T-helper 17 cell (primary cell): ENCODE results near the gene CAMK1G. TPM values are rescaled to one million over a fixed set of nuclear protein-coding genes. Genes with fewer than 3 reads are reported as not detected.

Experiments used
- ATAC-seq: fragments of 150-1000 bp; cut with Tn5 transposase; 2 replicates; pipeline ENCODE4 v1.10.0; 2021; ENCODE audit warnings: mild to moderate bottlenecking, moderate library complexity
- DNase-seq, 3 donors: peaks; one replicate each; pipeline versions ENCODE4 v3.0.0 to v3.0.0-alpha.2; 2020 to 2021
- H3K9me3 ChIP-seq: one replicate; pipeline ENCODE4 v1.7.0; 2013; ENCODE audit warnings: low read length, mild to moderate bottlenecking; ENCODE audit not compliant: control insufficient read depth, poor library complexity, severe bottlenecking
- H3K27ac Mint-ChIP-seq: one replicate; pipeline ENCODE4 v1.8.0; 2022; ENCODE audit warnings: mild to moderate bottlenecking, moderate library complexity, mixed read lengths
- H3K27me3 Mint-ChIP-seq: one replicate; pipeline ENCODE4 v1.8.0; 2022; ENCODE audit warnings: mixed read lengths
- H3K36me3 Mint-ChIP-seq: one replicate; pipeline ENCODE4 v1.8.0; 2022; ENCODE audit warnings: low read depth, mixed read lengths
- H3K4me1 Mint-ChIP-seq: one replicate; pipeline ENCODE4 v1.8.0; 2022; ENCODE audit warnings: mild to moderate bottlenecking, mixed read lengths
- H3K4me3 Mint-ChIP-seq: one replicate; pipeline ENCODE4 v1.8.0; 2022; ENCODE audit warnings: mild to moderate bottlenecking, moderate library complexity, mixed read lengths
- total RNA-seq, 4 donors: library from RNA in 2 of 4; stranded (reverse) in 2 of 4; gene quantifications; one replicate each; pipeline ENCODE4 v1.2.3 and lab custom pipeline; 2022 to 2026

The CAMK1G gene
- total RNA-seq, 2 donors from 2014 or later = not detected

- ATAC-seq (no peak), DNase-seq (no peak)
- Mint-ChIP-seq H3K27me3 (no peaks in the 10 kb centered on the region), H3K4me1 (peaks cover 18% of the 10 kb centered on the region), H3K36me3 (no peaks in the 10 kb centered on the region), H3K27ac (no peak overlapping the region), H3K4me3 (no peak overlapping the region)
- no peaks in the 10 kb centered on the region for H3K9me3 ChIP-seq
Measured at GRCh38 chr1:209633335-209633997, 50.0 kb downstream of the CAMK1G start.

- Mint-ChIP-seq H3K4me1 (peaks cover 18% of the 10 kb centered on the region), H3K27me3 (no peaks in the 10 kb centered on the region), H3K4me3 (no peak overlapping the region), H3K27ac (no peak overlapping the region), H3K36me3 (no peaks in the 10 kb centered on the region)
- H3K9me3 ChIP-seq = no peaks in the 10 kb centered on the region
- DNase-seq (no peak), ATAC-seq (no peak)
Measured at GRCh38 chr1:209634005-209634737, 50.7 kb downstream of the CAMK1G start.

DNA sequence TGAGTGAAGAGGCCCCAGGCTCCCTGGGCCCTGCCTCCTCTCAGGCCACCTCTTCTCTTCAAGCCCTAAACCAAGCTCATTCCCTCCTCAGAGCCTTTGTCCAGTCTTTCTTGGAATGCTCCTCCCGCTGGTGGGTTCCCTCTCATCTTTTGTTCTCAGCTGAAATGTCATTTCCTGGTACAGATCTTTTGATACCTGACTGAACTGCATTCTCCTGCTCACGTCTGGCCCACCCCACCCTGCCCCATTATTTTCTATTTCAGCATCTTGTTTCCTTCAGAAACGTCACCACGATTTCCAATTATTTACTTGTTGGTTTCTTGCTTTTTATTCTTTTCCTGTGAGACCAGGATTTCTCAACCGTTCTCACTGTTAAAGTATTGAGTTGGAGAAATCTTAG is 52.3 kb downstream of the CAMK1G start:
- peaks cover 16% of the 10 kb centered on the region for H3K4me1 Mint-ChIP-seq
- no peaks in the 10 kb centered on the region for H3K27me3 Mint-ChIP-seq
- no peak overlapping the region for H3K4me3 Mint-ChIP-seq
- no peaks in the 10 kb centered on the region for H3K36me3 Mint-ChIP-seq
- DNase-seq (no peak), ATAC-seq (no peak)
- no peaks in the 10 kb centered on the region for H3K9me3 ChIP-seq
- peak overlapping the region; percentile 90 for H3K27ac Mint-ChIP-seq

GRCh38 chr1:209641832-209642172 is 58.3 kb downstream of the CAMK1G start:
- no peak for DNase-seq
- Mint-ChIP-seq H3K4me1 (peaks cover 7% of the 10 kb centered on the region), H3K27ac (no peak overlapping the region), H3K27me3 (no peaks in the 10 kb centered on the region), H3K4me3 (no peak overlapping the region), H3K36me3 (no peaks in the 10 kb centered on the region)
- no peaks in the 10 kb centered on the region for H3K9me3 ChIP-seq
- no peak for ATAC-seq

DNA sequence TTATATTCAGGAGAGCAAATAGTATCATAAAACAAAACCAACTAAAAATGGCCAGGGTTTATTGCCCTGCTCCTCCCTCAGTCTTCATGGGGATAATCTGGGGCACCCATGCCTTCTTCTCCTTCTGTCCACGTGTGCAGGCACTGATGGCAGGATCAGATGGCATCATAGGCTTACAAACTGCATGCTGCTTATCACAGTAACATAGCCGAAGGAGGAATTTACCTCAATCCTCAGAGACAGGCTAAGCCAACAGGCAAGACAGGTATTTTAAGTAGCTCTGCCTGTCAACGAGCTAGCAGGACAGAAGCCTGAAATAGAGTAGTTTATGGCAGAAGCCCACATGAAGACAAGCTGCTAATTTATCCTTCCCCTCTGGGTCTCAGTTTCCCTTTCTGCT is 59.3 kb downstream of the CAMK1G start:
- ATAC-seq = no peak

GRCh38 chr1:209643285-209644020 is 59.9 kb downstream of the CAMK1G start:
- Mint-ChIP-seq H3K4me1 (peaks cover 9% of the 10 kb centered on the region), H3K27me3 (no peaks in the 10 kb centered on the region), H3K27ac (peak overlapping the region; percentile 27), H3K36me3 (no peaks in the 10 kb centered on the region), H3K4me3 (no peak overlapping the region)
- no peak for ATAC-seq
- no peaks in the 10 kb centered on the region for H3K9me3 ChIP-seq
- no peak for DNase-seq

More for the DNA sequence above, 59.3 kb downstream of the CAMK1G start:
- Mint-ChIP-seq H3K36me3 (no peaks in the 10 kb centered on the region), H3K27me3 (no peaks in the 10 kb centered on the region), H3K4me1 (peaks cover 5% of the 10 kb centered on the region), H3K4me3 (no peak overlapping the region), H3K27ac (peak overlapping the region; percentile 27)
- no peak for DNase-seq
- H3K9me3 ChIP-seq = no peaks in the 10 kb centered on the region

GRCh38 chr1:209645574-209646452 is 62.3 kb downstream of the CAMK1G start:
- H3K9me3 ChIP-seq = no peaks in the 10 kb centered on the region
- Mint-ChIP-seq H3K4me3 (no peak overlapping the region), H3K27me3 (no peaks in the 10 kb centered on the region), H3K27ac (peak overlapping the region; percentile 67), H3K36me3 (no peaks in the 10 kb centered on the region), H3K4me1 (peaks cover 16% of the 10 kb centered on the region)
- ATAC-seq = no peak
- no peak for DNase-seq

GRCh38 chr1:209646558-209646957 is 63.0 kb downstream of the CAMK1G start:
- H3K9me3 ChIP-seq = no peaks in the 10 kb centered on the region
- Mint-ChIP-seq H3K4me1 (peaks cover 20% of the 10 kb centered on the region), H3K27me3 (no peaks in the 10 kb centered on the region), H3K27ac (peak overlapping the region; percentile 67), H3K36me3 (no peaks in the 10 kb centered on the region), H3K4me3 (no peak overlapping the region)
- ATAC-seq (no peak), DNase-seq (no peak)

GRCh38 chr1:209647156-209647555 is 63.6 kb downstream of the CAMK1G start:
- Mint-ChIP-seq H3K4me3 (no peak overlapping the region), H3K27ac (no peak overlapping the region), H3K36me3 (no peaks in the 10 kb centered on the region), H3K27me3 (no peaks in the 10 kb centered on the region), H3K4me1 (peaks cover 22% of the 10 kb centered on the region)
- ATAC-seq (no peak), DNase-seq (no peak)
- no peaks in the 10 kb centered on the region for H3K9me3 ChIP-seq

- ATAC-seq (no peak), DNase-seq (no peak)
- Mint-ChIP-seq H3K36me3 (no peaks in the 10 kb centered on the region), H3K27me3 (no peaks in the 10 kb centered on the region), H3K4me1 (peaks cover 26% of the 10 kb centered on the region), H3K4me3 (no peak overlapping the region), H3K27ac (no peak overlapping the region)
- no peaks in the 10 kb centered on the region for H3K9me3 ChIP-seq
Measured at GRCh38 chr1:209648346-209648745, 64.8 kb downstream of the CAMK1G start.

DNA sequence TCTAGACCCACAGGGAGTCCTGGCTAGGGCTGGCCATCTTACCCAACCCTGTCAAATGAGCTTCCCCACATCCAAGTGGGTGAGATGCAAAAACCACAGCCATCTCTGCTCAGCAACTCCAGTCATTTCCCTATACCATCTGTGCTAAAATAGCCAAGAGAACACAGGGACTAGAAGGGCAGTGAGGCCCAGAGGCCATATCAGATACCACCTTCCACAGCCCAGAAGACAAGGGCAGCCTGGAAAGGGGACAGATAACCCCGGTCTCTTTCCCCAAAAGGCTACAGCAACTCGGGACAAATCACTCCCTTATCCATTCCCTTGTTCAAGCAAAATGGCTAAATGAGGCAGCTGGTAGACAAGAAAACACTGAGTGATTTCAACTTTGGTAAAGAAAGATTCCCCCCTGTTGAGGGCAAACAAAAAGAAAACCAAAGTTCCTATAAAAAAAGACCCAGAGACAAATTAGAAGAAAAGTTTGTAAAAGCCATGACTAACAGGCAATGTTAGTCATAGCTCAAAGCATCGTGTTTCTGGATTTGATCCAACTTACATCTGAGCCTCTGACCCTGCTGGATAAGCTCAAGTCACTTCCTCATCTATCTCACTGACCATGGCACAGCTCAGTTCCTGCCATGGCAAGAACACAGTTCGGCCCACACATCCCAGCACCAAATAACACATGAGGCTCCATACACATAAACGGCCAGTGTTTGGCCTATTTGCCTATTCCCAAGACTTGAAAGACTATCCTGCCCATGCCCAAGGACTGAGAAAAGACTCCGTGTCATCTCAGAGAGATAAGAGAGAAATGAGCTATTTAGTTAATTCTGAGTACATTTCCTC is 65.6 kb downstream of the CAMK1G start:
- no peak for ATAC-seq
- DNase-seq = no peak
- H3K9me3 ChIP-seq = no peaks in the 10 kb centered on the region
- H3K36me3 Mint-ChIP-seq = no peaks in the 10 kb centered on the region
- H3K4me3 Mint-ChIP-seq = no peak overlapping the region
- H3K27me3 Mint-ChIP-seq = no peaks in the 10 kb centered on the region
- peaks cover 28% of the 10 kb centered on the region for H3K4me1 Mint-ChIP-seq
- H3K27ac Mint-ChIP-seq = peak overlapping the region; percentile 9

DNA sequence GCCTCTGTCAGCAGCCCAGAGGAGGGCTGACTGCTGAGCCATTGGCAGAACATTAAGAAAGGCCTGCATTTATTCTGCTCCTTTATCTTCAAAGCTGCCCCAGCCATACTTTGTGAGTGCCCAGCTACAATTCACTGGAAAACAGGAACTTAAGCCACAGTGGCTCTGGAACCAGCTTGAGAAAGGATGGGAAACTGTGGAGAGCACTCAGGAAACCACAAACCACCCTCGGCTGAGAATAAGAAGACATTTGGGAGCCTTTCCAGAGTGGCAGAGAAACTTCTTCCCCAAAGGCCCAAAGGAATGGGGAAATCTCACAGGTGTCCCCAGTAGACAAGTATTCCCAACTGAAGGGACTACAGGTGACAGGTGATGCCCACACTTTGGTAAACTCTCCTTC is 66.9 kb downstream of the CAMK1G start:
- H3K27ac Mint-ChIP-seq = no peak overlapping the region
- ATAC-seq (no peak), DNase-seq (no peak)
- no peaks in the 10 kb centered on the region for H3K27me3 Mint-ChIP-seq
- H3K4me1 Mint-ChIP-seq = peaks cover 30% of the 10 kb centered on the region
- H3K36me3 Mint-ChIP-seq = no peaks in the 10 kb centered on the region
- peak overlapping the region; percentile 43 for H3K4me3 Mint-ChIP-seq
- no peaks in the 10 kb centered on the region for H3K9me3 ChIP-seq
